Activated T-helper 1 cell treated with Interleukin-2 at 50 U/mL for 16 hours (primary cell): ENCODE results near the gene ABCA6.
"Not testable (repeated sequence)": the region's sequence is repeated elsewhere in the genome, so short reads cannot be mapped to it uniquely, and the experiment has no call there.

Source experiments
- DNase-seq: peaks from one replicate; pipeline ENCODE4 v3.0.0-alpha.2; 2020; ENCODE audit warnings: low read depth

The ABCA6 gene

GRCh38 chr17:69141431-69142174 lies at the start of gene ABCA6:
ABCA6 (minus strand) TSS chr17:69141895; CDS start chr17:69140703, 1,192 bp downstream.
- no peak for DNase-seq

DNA sequence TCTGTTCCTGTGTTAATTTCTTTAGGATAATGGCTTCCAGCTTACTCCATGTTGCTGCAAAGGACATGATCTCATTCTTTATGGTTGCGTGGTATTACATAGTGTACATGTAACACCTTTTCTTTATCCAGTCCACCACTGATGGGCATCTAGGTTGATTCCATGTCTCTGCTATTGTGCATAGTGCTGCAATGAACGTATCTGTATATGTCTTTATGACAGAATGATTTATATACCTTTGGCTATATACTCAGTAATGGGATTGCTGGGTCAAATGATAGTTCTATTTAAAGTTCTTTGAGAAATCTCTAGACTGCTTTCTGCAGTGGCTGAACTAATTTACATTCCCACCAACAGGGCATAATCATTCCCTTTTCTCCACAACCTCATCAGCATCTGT lies 47.1 kb upstream of the ABCA6 start:
- no peak for DNase-seq

DNA sequence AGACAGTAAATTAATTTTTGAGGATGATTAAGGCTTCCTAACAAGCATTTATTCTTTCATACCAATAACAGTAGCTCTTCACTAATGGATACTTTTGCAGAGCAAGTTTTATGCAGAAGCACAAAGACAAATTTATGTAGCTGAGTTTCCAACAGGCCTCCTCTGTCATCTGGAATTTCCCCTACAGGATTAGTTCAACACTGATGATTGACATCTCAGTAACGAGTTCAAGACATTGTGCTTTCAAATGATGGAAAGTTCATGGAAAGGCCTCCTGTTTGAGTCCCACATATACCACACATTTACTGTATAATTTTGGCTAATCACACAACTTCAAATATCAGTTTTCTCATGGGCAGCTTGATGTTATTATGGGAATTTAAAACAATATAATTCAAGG lies 46.4 kb upstream of the ABCA6 start:
- DNase-seq: no peak

- no peak for DNase-seq
Measured at GRCh38 chr17:69187294-69187693, 45.6 kb upstream of the ABCA6 start.

DNA sequence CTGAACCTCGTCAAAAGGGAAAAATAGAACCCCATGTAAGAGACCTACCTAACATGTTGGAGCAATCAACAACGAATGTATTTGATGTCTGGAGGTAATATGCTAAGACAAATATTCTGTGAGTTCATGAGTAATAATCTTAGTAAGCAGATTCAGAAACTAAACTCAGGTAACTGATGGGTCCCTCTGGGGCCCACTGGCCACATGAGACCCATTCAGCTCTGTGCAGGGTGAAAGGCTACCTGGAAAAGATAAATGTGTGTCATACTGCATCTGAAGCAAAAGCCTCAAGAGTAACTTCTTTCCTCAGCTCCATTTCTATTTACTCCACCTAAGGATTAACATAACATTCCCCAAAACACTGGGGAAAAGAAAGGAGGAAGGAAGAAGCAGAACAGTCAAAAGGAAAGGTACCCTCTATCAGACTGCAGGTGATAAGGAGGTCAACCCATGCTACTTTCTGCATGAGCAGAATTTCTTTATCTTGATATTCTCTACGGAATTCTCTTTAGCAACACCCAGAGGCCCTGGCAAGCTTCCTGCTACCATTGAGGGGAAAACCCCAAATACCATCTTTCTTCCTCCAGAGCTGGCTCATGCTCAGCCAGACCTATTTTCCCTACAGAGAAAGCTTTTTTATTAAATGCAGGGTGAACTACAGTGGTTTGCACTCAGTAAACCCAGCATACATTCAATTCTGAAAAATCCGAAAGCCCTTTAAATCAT lies 37.7 kb upstream of the ABCA6 start:
- DNase-seq: no peak

DNA sequence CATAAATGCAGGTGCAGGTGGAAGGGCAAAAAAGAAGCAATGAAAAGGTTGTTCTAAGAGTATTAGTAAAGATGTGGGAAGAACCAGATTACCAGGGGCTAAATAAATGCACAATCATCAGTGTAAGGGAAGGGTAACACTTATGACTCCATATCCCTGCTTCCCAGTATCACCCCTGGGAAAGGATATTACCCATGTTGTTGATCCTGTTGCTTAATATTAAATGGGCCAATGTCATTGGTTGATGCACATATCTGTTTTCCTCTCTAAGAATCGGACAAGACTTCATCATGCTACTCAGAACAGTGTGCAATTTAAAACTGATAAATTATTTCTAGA lies 34.7 kb upstream of the ABCA6 start:
- no peak for DNase-seq

DNA sequence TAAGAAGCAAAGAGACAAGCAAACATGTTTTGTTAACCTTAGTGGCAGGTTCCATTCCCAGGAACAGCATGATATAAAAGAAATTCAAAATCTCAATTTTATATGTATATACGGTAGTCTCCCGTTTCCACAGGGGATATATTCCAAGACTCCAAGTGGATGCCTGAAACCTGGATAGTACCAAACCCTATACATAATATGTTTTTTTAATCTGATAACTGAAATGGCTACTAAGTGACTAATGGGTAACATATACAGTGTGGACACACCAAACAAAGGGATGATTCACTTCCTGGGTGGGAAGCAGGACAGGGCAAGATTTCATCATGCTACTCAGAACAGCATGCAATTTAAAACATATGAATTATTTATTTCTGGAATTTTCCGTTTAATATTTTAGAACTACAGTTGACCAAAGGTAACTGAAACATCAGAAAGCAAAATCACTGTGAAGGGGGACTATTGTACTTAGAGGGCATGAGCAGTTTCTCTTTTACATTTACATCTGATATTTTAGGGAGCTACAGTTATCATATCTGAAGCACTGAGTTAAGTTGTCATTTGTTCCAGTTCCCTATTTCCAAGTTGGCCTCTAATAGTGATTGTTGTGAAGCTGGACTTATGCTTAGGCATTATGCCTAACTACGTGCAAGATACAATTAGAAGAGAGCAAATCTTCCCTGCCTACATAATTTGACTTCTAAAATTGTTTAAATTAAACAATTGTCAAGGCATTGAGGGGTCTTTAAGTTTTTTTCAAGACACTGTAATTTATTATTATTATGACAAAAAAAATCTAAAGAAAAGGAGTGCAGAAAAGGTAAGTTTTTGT lies 34.1 kb upstream of the ABCA6 start:
- DNase-seq: no peak

- no peak for DNase-seq
Measured at GRCh38 chr17:69175262-69175624, 33.5 kb upstream of the ABCA6 start.

- DNase-seq: no peak
Measured at GRCh38 chr17:69173118-69173517, 31.4 kb upstream of the ABCA6 start.

DNA sequence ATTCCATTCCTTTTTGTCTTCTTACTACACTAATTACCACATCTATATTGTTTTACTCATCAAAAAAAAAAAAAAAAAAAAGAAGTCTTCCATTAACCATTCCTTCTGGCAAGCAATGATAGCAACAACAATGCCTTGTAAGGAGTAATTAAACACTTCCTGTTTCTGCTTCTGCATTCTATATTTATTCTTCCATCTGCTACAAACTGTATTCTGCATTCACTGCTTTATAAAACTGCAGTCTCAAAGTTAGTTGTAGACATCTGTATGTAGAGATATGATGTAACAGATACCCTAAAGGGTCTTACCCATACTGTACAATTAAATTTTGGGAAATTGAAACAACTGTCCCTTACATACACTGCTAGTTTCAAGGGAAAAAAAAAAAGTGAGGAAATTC lies 28.7 kb upstream of the ABCA6 start:
- no peak for DNase-seq

GRCh38 chr17:69168642-69169041 lies 26.9 kb upstream of the ABCA6 start:
- DNase-seq: not testable (repeated sequence)

GRCh38 chr17:69166957-69167356 lies 25.3 kb upstream of the ABCA6 start:
- DNase-seq: no peak

DNA sequence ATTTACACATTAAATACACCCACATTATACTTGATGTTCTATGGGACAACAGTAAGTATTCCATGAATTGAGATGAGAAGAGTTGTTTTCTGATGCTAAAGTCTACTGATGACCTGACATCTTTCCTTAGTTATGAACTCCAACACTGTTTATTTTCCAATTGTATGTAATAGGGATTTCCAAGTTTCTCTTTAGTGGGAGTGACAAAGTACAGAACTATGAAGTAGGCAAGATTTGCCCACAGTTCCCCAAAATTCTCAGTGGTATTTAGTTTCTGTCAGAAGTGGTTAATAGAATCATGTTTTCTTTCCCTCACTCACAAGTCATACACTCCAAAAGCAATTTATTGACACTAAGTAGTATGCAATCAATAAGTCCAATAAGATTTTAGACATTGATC lies 22.5 kb upstream of the ABCA6 start:
- DNase-seq: no peak

DNA sequence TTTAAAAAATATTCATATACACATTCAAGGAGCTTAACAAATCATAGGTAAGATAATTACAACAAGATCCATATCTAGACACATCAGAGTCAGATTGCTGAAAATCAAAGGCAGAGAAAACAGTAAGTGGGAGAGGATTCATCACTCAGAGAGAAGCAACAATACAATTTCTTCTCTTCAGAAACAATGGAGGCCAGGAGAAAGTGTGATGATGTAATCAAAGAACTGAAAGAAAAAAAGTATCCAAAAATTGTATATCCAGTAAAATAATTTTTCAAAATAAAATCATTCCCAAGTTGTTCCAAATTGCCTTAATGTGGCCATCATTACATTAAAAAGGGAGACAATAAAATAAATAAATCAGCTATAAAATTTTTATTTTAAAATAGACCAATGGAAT lies 17.7 kb upstream of the ABCA6 start:
- DNase-seq: no peak

GRCh38 chr17:69154267-69154666 lies 12.6 kb upstream of the ABCA6 start:
- DNase-seq: no peak

- no peak for DNase-seq
Measured at GRCh38 chr17:69150333-69150732, 8.6 kb upstream of the ABCA6 start.

DNA sequence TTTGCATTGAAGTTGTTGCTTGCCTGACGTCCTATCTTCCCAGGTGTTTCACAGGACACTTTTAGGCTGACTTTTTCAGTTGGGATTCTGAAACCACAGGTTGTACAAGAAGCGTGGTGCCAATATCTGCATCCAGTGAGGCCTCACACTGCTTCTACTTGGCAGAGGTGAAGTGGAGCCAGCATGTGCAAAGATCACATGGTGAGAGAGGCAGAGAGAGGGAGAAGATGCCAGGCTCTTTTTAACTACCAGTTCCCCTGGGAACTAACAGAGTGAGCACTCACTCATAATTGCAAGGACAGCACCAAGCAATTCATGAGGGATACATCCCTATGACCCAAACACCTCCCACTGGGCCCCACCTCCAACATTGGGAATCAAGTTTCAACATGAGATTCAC lies 5.8 kb upstream of the ABCA6 start:
- DNase-seq: no peak

DNA sequence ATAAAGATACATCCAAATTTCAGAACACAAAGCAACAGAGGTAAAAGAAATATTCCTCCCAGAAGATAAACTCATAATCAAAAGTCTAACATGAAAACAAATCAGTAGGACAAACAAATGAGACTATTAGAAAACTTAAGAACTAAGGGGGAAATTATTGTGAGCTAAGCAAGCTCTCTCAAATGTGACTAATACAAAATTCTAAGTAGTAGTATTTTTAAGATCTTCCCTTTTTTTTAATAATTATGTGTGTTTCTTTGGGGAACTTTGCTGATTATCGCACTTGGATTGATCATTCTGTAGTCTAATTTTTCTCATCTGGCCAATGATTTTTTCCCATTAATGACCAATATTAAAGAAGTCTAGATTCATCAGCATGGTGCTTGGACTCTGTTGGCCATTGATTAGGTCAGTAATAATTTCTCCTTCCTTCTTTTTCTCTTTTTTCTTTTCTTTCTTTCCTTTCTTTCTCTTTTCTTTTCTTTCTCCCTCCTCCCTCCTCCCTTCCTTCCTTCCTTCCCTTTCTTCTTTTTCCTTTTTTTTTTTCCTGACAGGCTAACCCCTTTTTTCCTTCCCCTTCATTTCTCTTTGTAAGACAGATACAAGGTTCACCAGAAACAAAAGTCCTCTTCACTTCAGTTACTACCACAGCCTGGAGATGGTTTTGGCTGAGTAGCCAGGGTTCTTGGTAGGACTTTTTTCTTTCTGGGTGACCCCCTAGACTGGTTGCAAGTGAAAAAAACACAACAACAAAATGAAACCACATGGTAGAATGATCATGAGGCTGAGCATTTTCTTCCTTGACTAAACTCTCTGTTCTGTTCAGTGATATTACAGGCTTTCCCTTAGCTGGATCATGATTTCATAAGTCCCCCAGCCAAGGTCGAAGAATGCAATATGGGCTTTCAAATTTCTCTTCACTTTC lies 2.9 kb upstream of the ABCA6 start:
- no peak for DNase-seq

GRCh38 chr17:69143683-69144231 lies 2.1 kb upstream of the ABCA6 start:
- DNase-seq: no peak

DNA sequence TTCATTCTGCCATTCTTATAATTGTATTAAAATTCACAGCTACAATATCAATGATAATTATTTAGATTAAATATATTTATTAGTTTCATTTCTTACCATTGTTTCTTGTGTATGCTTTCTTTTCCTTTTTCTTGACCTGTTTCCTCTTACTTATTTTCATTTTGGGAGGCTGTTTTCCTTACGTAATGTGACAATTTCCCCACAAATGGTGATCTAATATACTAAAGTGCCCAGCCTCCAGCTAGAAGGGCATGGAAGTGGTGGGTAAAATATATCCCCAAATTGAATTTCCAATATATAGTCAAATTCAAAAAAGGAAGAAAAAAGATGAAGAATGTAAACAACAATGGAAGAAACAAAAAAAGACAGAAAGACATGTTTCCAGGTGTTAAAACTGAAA lies 1.5 kb upstream of the ABCA6 start:
- no peak for DNase-seq

DNA sequence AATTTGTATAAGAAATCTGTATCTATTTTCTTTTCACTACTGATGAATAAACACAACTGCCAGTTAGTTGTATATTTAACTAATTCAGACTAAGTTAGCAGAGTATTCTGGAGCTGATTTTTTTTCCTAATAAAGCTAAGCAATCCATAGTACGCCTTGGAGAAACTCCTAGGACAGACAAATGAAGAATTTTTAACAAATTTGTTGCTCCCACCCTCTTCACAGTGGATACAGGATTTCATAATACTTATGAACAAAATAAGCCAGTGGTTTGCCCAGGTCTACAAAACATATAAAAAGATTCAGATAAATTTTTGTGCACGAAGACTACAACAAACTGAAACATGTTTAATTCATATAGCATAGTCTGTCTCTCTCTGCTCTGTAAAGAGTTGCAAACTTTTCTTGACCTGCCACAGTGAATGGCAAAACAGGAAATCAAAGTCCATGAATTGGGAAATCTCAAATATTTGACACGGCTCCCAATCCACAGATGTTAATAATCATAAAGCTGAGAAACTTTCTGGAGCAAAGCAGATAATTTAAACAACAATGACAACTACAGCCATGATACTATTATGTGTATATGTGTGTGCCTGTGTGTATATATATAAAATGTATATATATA lies 594 bp upstream of the ABCA6 start:
- DNase-seq: no peak
